AG04450 (cell line): ENCODE data around the gene MGME1. TPM values are rescaled to one million over a fixed set of nuclear protein-coding genes. Genes with fewer than 3 reads are reported as not detected.
A peak's percentile ranks its signal among the peaks of the same experiment; 100 is the strongest.

Source experiments
- CTCF ChIA-PET: fragments of 300-600, 350-600 bp; formaldehyde crosslinking; extraction: SDS; loops from one replicate; lab custom pipeline; 2022; ENCODE audit warnings: antibody characterized with exemption, inconsistent platforms; lab: Charles Lee
- POLR2A ChIA-PET: fragments of 350-600 bp; formaldehyde crosslinking; extraction: SDS; loops from one replicate; lab custom pipeline; 2021; ENCODE audit warnings: antibody characterized with exemption, inconsistent platforms; lab: Yijun Ruan, JAX
- DNase-seq: peaks from one replicate; pipeline ENCODE4 v3.0.0-alpha.2; 2011; ENCODE audit warnings: low read depth, low spot score
- H3K27ac ChIP-seq: one replicate; pipeline ENCODE4 v1.5.1; 2012; ENCODE audit warnings: low read depth, low read length, control low read depth
- H3K27me3 ChIP-seq: one replicate; pipeline ENCODE4 v1.6.0; 2012; ENCODE audit warnings: low read length; ENCODE audit not compliant: control insufficient read depth, insufficient read depth
- H3K4me3 ChIP-seq: 2 replicates; pipeline ENCODE4 v1.5.1; 2011; ENCODE audit warnings: mild to moderate bottlenecking, low read depth, low read length, control low read depth
- H3K9me3 ChIP-seq: 2 replicates; pipeline ENCODE4 v1.5.1; 2012; ENCODE audit warnings: low read length; ENCODE audit not compliant: control insufficient read depth, insufficient read depth
- polyA minus RNA-seq: library from RNA; depleted of rRNA, polyadenylated mRNA; stranded (reverse); fragments of >200 nt; gene quantifications from 2 replicates; pipeline ENCODE4 v1.2.3, GENCODE V29; 2011; rRNA and poly(A)+ RNA removed
- polyA plus RNA-seq: library from polyadenylated mRNA; depleted of rRNA; stranded (reverse); fragments of >200 nt; gene quantifications from 2 replicates; pipeline ENCODE4 v1.2.3, GENCODE V29; 2011; rRNA removed
- TF ChIP-seq, protein P1 (sequence below): IDR thresholded peaks from 2 replicates; pipeline ENCODE4 v1.5.1; 2011; ENCODE audit warnings: low read depth, low read length, control low read depth, inconsistent platforms

Gene MGME1, protein sequence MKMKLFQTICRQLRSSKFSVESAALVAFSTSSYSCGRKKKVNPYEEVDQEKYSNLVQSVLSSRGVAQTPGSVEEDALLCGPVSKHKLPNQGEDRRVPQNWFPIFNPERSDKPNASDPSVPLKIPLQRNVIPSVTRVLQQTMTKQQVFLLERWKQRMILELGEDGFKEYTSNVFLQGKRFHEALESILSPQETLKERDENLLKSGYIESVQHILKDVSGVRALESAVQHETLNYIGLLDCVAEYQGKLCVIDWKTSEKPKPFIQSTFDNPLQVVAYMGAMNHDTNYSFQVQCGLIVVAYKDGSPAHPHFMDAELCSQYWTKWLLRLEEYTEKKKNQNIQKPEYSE
- polyA plus RNA-seq = 9.9 and 13.5 TPM in 2 replicates
- 8.7 and 11.0 TPM in 2 replicates for polyA minus RNA-seq

DNA sequence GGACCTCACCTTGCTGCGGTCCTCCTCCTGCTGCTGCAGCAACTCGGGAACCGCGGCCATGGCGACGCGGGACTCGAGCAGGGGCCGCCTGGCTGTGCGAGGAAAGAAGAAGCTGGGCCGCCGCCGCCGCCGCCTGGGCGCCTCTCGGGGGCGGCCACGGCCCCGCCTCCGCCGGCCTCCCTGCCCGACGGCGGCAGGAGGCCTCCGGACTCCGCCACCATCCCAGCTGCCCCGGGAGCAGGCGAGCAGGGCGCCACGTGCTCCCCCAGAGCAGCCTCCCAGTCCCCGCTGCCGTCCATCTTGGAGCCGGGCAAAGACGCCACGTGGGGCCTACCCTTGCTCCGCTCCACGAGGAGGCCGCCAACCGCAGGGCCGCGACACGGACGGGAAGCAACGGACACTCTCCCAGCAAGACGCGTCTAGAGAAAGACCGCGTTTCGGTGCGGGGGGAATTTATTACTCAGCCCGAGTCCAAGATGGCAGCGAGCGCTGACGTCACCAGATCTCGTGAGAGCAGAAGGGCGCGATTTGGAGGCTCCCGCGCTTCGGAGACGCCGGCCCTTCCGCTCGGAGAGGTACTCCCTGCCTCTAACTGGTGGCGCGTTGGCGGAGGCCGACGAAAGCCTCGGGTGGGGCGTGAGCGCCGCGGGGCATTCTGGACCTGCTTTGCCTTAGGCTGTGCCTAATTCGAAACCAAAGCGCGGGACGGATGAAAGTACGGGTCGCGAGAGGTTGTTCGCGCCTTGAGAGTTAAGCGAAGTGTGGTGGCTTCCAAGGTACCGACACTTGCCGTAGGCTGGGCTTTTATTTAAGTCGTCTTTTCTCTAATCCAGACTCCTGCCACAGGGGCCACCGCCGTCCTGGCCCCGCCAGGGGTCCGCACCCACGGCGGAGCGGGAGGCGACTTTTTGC is at the start of gene MGME1, which contains the start of gene SNX5:
TSS of gene MGME1 (plus strand) at position 653 of the 912 bp plus-strand sequence. CDS start 842 bp downstream, outside the sequence.
TSS of gene SNX5 (minus strand) at position 429 of the 912 bp plus-strand sequence. CDS start at position 60, 369 bp downstream.
- TF ChIP-seq, protein P1, sequence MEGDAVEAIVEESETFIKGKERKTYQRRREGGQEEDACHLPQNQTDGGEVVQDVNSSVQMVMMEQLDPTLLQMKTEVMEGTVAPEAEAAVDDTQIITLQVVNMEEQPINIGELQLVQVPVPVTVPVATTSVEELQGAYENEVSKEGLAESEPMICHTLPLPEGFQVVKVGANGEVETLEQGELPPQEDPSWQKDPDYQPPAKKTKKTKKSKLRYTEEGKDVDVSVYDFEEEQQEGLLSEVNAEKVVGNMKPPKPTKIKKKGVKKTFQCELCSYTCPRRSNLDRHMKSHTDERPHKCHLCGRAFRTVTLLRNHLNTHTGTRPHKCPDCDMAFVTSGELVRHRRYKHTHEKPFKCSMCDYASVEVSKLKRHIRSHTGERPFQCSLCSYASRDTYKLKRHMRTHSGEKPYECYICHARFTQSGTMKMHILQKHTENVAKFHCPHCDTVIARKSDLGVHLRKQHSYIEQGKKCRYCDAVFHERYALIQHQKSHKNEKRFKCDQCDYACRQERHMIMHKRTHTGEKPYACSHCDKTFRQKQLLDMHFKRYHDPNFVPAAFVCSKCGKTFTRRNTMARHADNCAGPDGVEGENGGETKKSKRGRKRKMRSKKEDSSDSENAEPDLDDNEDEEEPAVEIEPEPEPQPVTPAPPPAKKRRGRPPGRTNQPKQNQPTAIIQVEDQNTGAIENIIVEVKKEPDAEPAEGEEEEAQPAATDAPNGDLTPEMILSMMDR = no peak
- H3K27me3 ChIP-seq = no peaks in the 10 kb centered on the region
- H3K27ac ChIP-seq = peak within 1 kb of the TSS; percentile 100
- peaks cover 4% of the 10 kb centered on the region; the same call in 1 of the 2 replicates for H3K9me3 ChIP-seq
- ChIA-PET CTCF (no interaction called here), POLR2A (interaction anchor here (0.7 to 2.2 kb wide), 5 partner anchors 8 to 539 kb away, joined by 3 to 10 read pairs (median 6); partner anchors contain the start of genes RRBP1 and SEC23B)
- H3K4me3 ChIP-seq = peak within 1 kb of the TSS; percentile 96
- peak; percentile 98 for DNase-seq

DNA sequence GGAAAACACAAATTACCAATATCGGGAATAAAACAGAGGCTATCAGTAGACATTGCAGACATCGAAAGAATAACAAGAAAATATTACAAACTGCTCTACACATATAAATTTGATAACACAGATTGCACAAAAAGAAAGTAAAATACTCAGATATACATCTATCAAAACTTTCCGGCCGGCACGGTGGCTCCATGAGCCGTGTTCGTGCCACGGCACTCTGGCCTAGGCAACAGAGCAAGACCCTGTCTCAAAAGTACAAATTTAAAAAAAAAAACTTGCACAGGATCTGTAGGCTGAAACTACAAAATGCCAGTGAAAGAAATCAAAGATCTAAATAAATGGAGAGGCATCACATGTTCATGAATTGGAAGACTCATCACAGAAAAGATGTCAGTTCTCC is 49.7 kb upstream of the MGME1 start:
- H3K27me3 ChIP-seq = no peaks in the 10 kb centered on the region
- H3K9me3 ChIP-seq = no peaks in the 10 kb centered on the region
- POLR2A ChIA-PET = no interaction called here
- DNase-seq = no peak
- CTCF ChIA-PET = no interaction called here
- TF ChIP-seq, protein P1 = no peak
- H3K27ac ChIP-seq = no peak overlapping the region
- H3K4me3 ChIP-seq = no peak overlapping the region

DNA sequence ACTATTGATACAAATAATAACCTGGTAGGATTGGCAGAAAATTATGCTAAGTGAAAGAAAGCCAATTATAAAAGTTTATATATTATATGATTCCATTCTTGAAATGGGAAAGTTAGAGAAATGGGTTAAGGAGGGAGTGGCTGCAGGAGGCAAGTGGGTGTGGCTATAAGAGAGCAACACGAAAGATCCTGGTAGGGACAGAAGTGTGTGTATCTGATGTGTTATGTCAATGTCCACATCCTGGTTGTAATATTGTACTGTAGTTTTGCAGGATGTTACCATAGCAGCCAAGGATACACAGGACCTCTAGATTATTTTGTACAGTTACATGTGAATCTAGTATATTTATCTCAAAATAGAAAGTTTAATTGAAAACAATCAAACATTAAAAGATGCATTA is 47.0 kb upstream of the MGME1 start:
- Histone ChIP-seq H3K27me3 (no peaks in the 10 kb centered on the region), H3K9me3 (no peaks in the 10 kb centered on the region), H3K27ac (no peak overlapping the region), H3K4me3 (no peak overlapping the region)
- ChIA-PET POLR2A (no interaction called here), CTCF (no interaction called here)
- no peak for DNase-seq
- TF ChIP-seq, protein P1 = no peak

DNA sequence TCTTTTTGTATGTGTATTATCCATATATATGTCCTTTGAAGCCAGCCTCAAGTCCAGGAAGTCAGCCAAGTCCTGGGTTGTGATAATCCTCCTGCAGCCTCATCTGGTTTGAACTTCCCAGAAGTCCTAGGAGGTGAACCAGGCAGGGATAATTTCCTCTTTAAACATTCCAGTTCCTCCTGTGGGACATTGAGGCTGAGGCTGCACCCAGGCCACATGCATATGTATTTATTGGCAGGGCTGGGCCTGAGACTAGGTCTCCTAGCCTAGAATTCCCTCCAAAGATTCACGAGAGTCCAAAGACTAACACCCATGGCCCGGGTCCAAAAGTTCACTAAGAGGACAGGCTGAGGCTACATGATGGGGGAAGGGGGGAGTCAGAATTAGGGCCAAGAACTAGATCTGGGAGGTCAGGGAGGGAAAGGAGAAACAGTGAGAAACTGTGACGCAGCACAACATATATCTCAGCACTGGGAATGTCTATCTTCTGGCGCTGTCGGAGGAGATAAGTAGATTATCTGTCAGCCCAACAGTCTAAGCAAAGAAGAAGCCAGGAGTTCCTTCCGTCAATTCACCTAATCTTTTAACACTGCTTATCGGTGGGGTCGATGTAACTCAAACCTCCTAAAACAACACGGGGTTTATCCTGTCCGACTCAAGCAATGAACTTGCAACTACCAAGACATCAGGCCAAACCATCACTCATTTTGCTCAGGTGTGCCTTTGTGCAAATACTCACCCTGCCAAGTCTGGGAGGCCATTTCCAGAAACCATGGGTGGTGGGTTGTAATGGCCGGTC is 43.5 kb upstream of the MGME1 start:
- TF ChIP-seq, protein P1 = no peak
- H3K27ac ChIP-seq = no peak overlapping the region
- ChIA-PET CTCF (interaction anchor here (1.2 kb wide), 1 partner anchor 28 kb away, joined by 3 read pairs; no protein-coding TSS in a partner anchor), POLR2A (interaction anchor here (0.5 kb wide), 1 partner anchor 248 kb away, joined by 5 read pairs; no protein-coding TSS in a partner anchor)
- no peak overlapping the region for H3K4me3 ChIP-seq
- no peaks in the 10 kb centered on the region for H3K27me3 ChIP-seq
- no peak for DNase-seq
- no peaks in the 10 kb centered on the region; the same call in 1 of the 2 replicates for H3K9me3 ChIP-seq
